GM19463 (cell line): Measurements from ENCODE around the gene CPXM2.
A peak's percentile ranks its signal among the peaks of the same experiment; 100 is the strongest.

Source experiments
- ATAC-seq: cut with Tn5 transposase; IDR thresholded peaks from one replicate; pipeline ENCODE4 v1.9.1; 2021; ENCODE audit warnings: mild to moderate bottlenecking, moderate library complexity; ENCODE audit not compliant: unreplicated experiment

CPXM2 gene

GRCh38 chr10:123891144-123892071 lies at the start of gene CPXM2:
TSS of gene CPXM2 (minus strand) at chr10:123891807. CDS start at chr10:123891659, 148 bp downstream.
- no peak for ATAC-seq

DNA sequence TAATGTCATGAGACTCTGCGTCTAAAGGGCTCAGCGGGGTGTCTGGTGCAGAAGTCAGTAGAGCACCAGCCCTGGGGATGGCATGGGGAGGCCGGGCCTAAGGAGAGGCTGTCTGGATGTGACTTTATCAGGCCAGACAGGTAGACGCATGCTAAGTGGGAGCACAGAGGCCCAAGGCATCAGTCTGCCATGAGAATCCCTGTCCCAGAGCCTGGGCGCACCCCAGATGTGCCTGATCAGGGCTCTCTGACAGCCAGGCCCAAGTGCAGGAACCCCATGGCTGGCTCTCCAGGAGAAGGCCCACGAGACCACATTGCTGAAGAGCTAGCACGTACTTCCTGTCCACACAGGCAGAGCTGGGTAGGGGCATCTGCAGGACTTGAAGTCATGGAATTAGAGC lies 48.0 kb upstream of the CPXM2 start:
- no peak for ATAC-seq

GRCh38 chr10:123938890-123939289 lies 47.3 kb upstream of the CPXM2 start:
- no peak for ATAC-seq

GRCh38 chr10:123936426-123936825 lies 44.8 kb upstream of the CPXM2 start:
- no peak for ATAC-seq

- no peak for ATAC-seq
Observed at GRCh38 chr10:123935680-123936079, 44.1 kb upstream of the CPXM2 start.

- no peak for ATAC-seq
Observed at GRCh38 chr10:123934846-123935245, 43.2 kb upstream of the CPXM2 start.

DNA sequence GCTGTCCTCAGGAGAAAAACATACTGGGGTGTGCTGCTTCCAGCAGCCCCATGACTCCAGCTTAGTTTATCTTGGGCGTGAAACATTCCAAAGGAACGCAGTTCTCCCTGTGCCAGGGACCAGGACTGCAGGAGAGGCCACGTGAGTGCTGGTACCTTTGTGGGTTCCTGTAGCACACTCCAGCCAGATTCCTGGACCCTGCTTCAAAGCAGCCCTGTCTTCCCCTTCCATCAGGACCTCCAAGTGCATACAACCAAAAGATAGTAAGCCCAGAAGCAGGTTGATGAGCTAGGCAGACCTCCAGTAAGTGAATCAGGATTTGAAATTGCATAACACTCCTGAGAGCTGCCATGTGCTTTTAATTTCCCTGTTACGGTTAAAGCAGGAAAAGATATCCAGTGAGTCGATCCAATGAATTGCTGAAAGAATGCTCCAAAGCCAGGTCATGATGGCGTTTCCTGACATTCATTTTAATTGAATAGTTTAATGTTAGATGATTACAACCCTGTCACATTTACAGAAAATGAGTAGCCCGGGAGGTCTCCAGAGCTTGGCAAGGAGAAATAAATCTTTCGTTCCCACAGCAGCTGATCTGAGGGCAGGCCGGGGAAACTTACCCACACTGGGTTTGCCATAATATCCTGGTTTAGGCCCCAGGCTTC lies 38.9 kb upstream of the CPXM2 start:
- ATAC-seq, result no peak

GRCh38 chr10:123929791-123930190 lies 38.2 kb upstream of the CPXM2 start:
- ATAC-seq, result no peak

GRCh38 chr10:123928427-123928826 lies 36.8 kb upstream of the CPXM2 start:
- no peak for ATAC-seq

DNA sequence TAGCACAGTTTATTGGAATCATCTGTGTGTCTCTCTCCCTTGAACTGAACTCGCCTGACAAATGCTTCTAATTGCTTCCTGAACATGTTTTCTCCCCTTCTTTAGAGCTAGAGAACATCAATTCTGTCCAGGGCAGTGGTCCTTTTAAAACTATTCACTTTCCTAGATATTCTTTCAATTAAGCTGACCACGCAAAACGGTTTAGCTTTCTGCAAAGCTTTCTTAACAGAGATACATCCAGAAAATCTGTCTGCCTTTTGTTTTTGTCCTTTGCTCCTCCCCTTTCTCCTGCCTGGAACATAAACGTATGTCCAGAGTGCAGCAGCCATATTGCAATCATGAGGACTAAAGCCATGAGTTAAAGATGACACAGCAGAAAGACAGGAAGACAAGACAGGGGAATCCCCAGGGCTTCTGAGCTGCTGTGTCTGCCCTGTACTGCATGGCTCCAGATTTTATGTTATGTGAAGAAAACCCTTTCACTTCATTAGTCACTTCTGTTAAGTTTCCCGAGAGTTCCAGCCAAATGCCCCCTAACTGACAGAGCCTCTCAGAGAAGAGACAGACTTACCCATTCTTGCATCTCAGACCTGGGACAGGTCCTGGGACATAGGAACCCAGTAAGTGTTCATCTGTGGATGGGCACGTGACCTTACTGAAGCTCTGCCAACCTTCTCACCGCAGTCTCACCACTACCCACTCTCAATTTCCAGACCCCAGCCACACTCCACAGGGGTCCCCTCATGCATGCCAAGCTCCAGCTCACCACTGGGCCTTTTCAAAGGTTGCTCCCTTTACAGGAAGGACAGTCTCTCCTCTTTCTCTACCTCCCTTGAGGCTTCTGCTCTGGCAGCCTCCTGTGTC lies 35.0 kb upstream of the CPXM2 start:
- peak; percentile 42 for ATAC-seq

DNA sequence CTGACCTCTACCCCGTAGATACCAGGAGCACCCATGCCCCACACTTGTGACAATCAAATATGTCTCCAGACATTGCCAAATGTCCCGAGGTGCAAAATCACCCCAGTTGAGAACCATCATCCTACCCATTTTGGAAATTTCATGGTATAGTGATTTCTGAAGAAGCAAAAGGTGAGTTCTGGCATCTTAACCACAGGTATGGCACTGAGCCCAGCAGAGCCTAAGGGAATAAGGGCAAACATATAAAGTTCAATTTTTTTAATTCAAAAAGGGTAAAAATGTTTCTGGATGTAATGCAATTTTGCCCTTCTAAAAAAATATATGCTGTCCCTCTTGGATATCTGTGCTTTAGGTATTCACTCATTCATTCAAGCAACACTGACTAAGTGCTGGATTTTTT lies 30.5 kb upstream of the CPXM2 start:
- no peak for ATAC-seq

GRCh38 chr10:123916775-123917174 lies 25.2 kb upstream of the CPXM2 start:
- no peak for ATAC-seq

DNA sequence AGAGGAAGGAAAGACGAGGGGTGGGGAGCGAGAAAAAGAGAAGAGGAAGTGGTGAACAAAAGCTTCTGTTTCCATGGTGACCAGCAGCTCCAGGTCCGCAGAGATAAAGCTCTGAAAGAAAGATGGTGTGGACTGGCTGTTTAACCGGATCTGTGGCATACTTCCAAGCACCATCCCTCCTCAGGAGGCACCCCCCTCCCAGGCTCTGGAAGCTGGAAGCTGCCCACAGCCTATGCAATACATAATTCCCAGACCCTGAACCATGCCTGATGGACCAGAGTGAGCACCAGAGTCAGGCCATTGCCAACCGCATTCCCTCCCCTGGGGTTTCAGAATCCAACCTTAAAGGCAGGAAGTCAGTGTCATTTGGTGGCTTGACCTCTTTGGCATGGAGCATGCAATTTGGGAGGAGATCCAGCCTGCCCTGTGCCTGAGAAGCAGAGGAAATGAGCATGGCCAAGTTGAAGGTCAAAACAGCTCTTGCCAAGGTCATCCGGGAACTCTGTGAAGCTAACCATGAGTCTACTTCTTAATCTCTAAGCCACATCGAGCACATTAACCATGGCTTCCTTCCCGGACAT lies 22.2 kb upstream of the CPXM2 start:
- ATAC-seq, result no peak

DNA sequence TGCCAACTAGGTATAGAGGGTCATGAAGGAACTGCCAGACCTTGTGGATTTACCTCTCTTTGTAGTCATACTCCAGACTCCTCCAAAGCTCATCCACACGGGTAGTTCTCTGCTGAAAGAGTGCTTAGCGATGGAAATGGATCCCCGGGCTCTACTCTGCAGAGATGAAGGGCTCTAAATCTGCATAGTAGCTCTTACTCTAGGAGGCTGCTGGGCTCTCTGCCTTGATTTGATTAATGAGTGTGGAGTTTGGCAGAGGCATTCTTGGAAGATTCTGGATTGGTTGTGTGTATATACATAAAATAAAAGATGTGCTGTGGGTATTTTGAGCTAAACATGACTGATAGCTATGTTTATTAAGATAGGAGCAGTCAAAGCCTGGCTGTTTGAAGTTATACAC lies 21.3 kb upstream of the CPXM2 start:
- ATAC-seq, result no peak

GRCh38 chr10:123912466-123912865 lies 20.9 kb upstream of the CPXM2 start:
- no peak for ATAC-seq

GRCh38 chr10:123911866-123912265 lies 20.3 kb upstream of the CPXM2 start:
- no peak for ATAC-seq

DNA sequence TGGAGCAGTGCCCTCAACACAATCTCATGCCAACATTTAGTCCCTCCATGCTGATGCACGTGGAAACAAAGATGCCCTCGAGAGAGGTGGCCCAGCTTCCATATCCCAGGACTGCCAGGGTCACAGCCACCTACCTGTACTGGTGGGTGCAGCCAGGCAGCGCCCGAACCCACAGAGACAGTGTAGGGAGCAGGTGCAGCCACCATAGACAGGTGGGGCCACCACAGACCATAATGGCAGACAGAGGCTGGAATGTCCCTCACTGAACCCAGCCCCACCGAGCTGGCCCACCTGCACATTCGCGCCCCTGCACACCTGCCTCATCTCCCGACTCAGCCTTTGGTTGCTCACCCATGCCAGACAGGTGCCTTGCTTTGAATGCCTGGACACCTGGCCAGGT lies 18.3 kb upstream of the CPXM2 start:
- ATAC-seq, result no peak

DNA sequence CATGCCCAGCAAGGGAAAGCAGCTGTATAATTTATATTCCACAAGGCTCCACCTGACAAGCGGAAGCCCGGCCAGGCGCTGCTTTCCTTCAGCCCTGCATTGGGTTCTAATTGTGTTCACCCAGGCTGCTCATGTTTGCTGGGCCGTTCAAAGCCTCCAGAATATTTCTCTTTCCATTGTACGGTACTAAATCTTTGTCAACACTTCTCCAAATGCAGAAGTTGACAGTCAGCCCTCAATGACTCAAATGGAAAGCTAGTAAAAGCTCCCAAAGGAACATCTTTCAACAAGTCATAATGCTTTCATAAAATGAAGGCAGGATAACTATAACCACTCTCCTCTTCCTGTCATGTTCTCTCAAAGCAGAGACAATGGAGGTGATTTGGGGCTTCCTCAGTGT lies 17.8 kb upstream of the CPXM2 start:
- no peak for ATAC-seq

- no peak for ATAC-seq
Observed at GRCh38 chr10:123908379-123908778, 16.8 kb upstream of the CPXM2 start.

DNA sequence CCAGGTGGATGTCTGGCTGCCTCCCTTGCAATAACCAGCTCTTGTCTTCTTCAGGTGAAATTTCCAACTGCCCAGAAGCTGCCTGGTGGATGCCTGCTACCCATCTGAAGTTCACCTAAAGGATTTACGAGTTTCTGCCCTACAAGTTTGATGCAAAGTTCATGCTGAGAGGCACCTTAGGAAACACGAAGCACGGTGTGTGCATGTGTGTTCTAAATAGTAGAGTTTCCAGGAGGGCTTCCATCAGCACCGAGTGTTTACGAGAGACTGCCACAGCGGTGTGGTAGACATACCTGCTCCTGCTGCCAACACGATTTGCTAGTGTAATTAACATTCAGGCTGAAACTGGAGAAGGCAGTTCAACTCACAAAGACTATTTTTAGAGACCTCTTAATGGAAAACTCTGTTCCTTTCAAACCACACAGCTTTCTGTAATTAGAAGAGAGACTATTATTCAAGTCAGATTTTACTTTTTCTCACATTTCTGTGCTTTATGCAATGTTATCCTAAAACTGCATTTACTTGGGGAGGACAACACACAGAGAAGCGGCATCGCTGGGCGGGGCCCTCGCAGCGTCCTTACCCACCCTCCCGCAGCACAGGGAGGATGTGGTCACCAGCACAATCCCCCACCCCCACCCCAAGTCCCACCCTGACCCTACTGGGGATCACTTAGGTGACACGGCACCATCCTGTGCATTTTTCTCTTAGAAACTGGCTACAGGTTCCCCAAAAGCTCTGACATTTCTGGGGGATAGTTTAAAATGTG lies 15.5 kb upstream of the CPXM2 start:
- no peak for ATAC-seq
